UCSD-AML1 (cell line): ENCODE data around the gene CDA.
"Not testable (repeated sequence)": the region's sequence is repeated elsewhere in the genome, so short reads cannot be mapped to it uniquely, and the experiment has no call there.

Experiments
- DNase-seq: peaks from one replicate; lab custom pipeline; 2025; ENCODE audit not compliant: unreplicated experiment; lab: John Stamatoyannopoulos, UW

Gene CDA

GRCh38 chr1:20586953-20587660 lies 1.8 kb upstream of the CDA start:
- no peak for DNase-seq

- DNase-seq = no peak
Observed at GRCh38 chr1:20587661-20588053, 1.2 kb upstream of the CDA start.

- peak; percentile 38 for DNase-seq
Observed at GRCh38 chr1:20589331-20590278, 708 bp downstream of the CDA start.

- DNase-seq = no peak
Observed at GRCh38 chr1:20590306-20590777, 1.4 kb downstream of the CDA start.

GRCh38 chr1:20593756-20594155 lies 4.9 kb downstream of the CDA start:
- no peak for DNase-seq

GRCh38 chr1:20594746-20595145 lies 5.8 kb downstream of the CDA start:
- DNase-seq = no peak

- DNase-seq = no peak
Observed at GRCh38 chr1:20596106-20596505, 7.2 kb downstream of the CDA start.

- DNase-seq = no peak
Observed at GRCh38 chr1:20597650-20598049, 8.8 kb downstream of the CDA start.

GRCh38 chr1:20600156-20600555 lies 11.3 kb downstream of the CDA start:
- DNase-seq = no peak

- DNase-seq = no peak
Observed at GRCh38 chr1:20601129-20601825, 12.4 kb downstream of the CDA start.

GRCh38 chr1:20602851-20603450 lies 14.1 kb downstream of the CDA start:
- DNase-seq = no peak

- no peak for DNase-seq
Observed at GRCh38 chr1:20603504-20604464, 14.9 kb downstream of the CDA start.

- no peak for DNase-seq
Observed at GRCh38 chr1:20604678-20605077, 15.8 kb downstream of the CDA start.

GRCh38 chr1:20606801-20607570 lies 18.1 kb downstream of the CDA start:
- not testable (repeated sequence) for DNase-seq

- DNase-seq = no peak
Observed at GRCh38 chr1:20609541-20609940, 20.6 kb downstream of the CDA start.

- DNase-seq = no peak
Observed at GRCh38 chr1:20610970-20611369, 22.1 kb downstream of the CDA start.

- no peak for DNase-seq
Observed at GRCh38 chr1:20611652-20612051, 22.8 kb downstream of the CDA start.

GRCh38 chr1:20612221-20612746 lies 23.4 kb downstream of the CDA start:
- DNase-seq = no peak

- no peak for DNase-seq
Observed at GRCh38 chr1:20614131-20614579, 25.3 kb downstream of the CDA start.
